ENCODE measurements around the gene SLC18A2. TPM values are rescaled to one million over a fixed set of nuclear protein-coding genes. Genes with fewer than 3 reads are reported as not detected.

SLC18A2 gene
- total and polyA plus RNA-seq, 9 of the 15 experiments (the other 6 are each of a cell fraction or from before 2014, with no cell fraction given), result 0.03 to 5.4 (median 0.40) TPM

GRCh38 chr10:117226813-117227451 lies 14.0 kb upstream of the SLC18A2 start (continued):
- TF ChIP-seq DEAF1 (CRISPR knock-in tag; IDR thresholded peaks at IDR 0.05) (peak; percentile 44; the same call in 1 of the 2 replicates), CHAMP1 (IDR thresholded peaks at IDR 0.05) (no peak)

- DNase-seq (ENCODE audit: extremely low read depth in 1 of 4, low spot score in 3 of 4) (no peak), ATAC-seq (no peak), FAIRE-seq (no peak)
- H2AFZ ChIP-seq (ENCODE audit: low read depth, low read length), result no peak overlapping the region
- H3K36me3 ChIP-seq (ENCODE audit: control insufficient read depth, insufficient read depth, low read length), result no peaks in the 10 kb centered on the region
- in situ Hi-C loops (cut with MboI), result loop anchor here (5.0 to 25.0 kb wide), 2 partner anchors 84 to 209 kb away; no protein-coding TSS in a partner anchor
- H3K79me2 ChIP-seq (ENCODE audit: control insufficient read depth, insufficient read depth, low read length), result no peaks in the 10 kb centered on the region
- H3K27ac ChIP-seq (ENCODE audit: extremely low read depth, low read depth, low read length), result no peak overlapping the region
- H3K9ac ChIP-seq (ENCODE audit: insufficient read depth in 1 of 2, low read depth in 2 of 2, low read length in 2 of 2), result no peak overlapping the region
- no peaks in the 10 kb centered on the region for H3K9me1 ChIP-seq (ENCODE audit: control insufficient read depth, insufficient read depth, low read length)
- ChIA-PET POLR2A (no interaction called here), CTCF (ENCODE audit: low intra/inter-chr PET ratio) (interaction anchor here (2.5 kb wide), 1 partner anchor 92 kb away, joined by 23 read pairs; no protein-coding TSS in a partner anchor)
- no peaks in the 10 kb centered on the region; a peak in 1 of 5 replicates for H3K4me1 ChIP-seq (replicated peaks in 1 of 2; ENCODE audit: control insufficient read depth in 2 of 2, insufficient read depth in 2 of 2, low read length in 2 of 2)
- no peaks in the 10 kb centered on the region for H3K9me3 ChIP-seq (replicated peaks; ENCODE audit: control insufficient read depth, insufficient read depth, low read depth, low read length)
- H3K4me3 ChIP-seq, result no peak overlapping the region
- H4K20me1 ChIP-seq (replicated peaks; ENCODE audit: control insufficient read depth, insufficient read depth, low read length), result no peaks in the 10 kb centered on the region
- BruUV-seq (replicated peaks), result no TSS peak
- H3K4me2 ChIP-seq (ENCODE audit: insufficient read depth, low read length), result no peak overlapping the region
- peaks cover 5 to 15% of the 10 kb centered on the region in 2 experiments; a peak in 3 of 5 replicates for H3K27me3 ChIP-seq (ENCODE audit: control insufficient read depth in 2 of 2, insufficient read depth in 2 of 2, low read length in 2 of 2)
- intact Hi-C loops (cut with micrococcal nuclease), result no loop called here
- TF ChIP-seq HDAC6 (IDR thresholded peaks at IDR 0.05; ENCODE audit: low read depth, low read length) (no peak), LEF1 (IDR thresholded peaks at IDR 0.05) (no peak), ZNF512 (tag; IDR thresholded peaks at IDR 0.05) (0 out of 2 replicates have a peak, but pooled peaks have one; percentile 21), MCM7 (IDR thresholded peaks at IDR 0.05) (no peak), ZBTB12 (CRISPR knock-in tag; IDR thresholded peaks at IDR 0.05) (no peak), KAT2B (IDR thresholded peaks at IDR 0.05; ENCODE audit: low read depth, low read length) (no peak), E2F5 (CRISPR knock-in tag; IDR thresholded peaks at IDR 0.05) (no peak)
Measured at GRCh38 chr10:117228210-117228609, 12.7 kb upstream of the SLC18A2 start.
